ENCODE results near the gene EID2B.

EID2B gene

DNA sequence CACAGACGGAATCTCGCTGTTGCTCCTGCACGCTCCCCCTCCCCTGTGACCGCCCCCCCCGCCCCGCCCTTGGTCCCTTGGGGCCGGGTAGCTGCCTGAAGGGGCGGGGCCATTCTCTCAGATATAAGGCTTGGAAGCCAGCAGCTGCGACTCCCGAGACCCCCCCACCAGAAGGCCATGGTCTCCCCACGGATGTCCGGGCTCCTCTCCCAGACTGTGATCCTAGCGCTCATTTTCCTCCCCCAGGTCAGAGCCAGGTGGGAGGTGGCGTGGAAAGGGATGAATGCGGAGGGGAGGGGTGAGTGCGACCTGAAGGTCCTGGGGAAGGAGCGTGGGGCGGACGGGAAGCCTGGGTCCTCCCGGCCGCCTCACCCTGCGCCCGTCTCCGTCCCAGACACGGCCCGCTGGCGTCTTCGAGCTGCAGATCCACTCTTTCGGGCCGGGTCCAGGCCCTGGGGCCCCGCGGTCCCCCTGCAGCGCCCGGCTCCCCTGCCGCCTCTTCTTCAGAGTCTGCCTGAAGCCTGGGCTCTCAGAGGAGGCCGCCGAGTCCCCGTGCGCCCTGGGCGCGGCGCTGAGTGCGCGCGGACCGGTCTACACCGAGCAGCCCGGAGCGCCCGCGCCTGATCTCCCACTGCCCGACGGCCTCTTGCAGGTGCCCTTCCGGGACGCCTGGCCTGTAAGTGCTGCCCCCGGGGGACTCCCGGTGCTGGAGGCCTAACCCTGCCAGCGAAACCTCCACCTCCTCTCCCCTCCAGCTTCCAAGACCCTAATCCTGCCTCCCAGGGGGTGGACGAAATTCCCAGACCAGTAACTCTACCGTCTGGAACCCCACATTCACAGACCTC, 33.6 kb downstream of the EID2B start, which contains the start of gene DLL3:
TSS of gene DLL3 (plus strand) at position 150 of the 845 bp plus-strand sequence. CDS start at position 178, 28 bp downstream.
- peak; percentile 18 for DNase-seq

DNA sequence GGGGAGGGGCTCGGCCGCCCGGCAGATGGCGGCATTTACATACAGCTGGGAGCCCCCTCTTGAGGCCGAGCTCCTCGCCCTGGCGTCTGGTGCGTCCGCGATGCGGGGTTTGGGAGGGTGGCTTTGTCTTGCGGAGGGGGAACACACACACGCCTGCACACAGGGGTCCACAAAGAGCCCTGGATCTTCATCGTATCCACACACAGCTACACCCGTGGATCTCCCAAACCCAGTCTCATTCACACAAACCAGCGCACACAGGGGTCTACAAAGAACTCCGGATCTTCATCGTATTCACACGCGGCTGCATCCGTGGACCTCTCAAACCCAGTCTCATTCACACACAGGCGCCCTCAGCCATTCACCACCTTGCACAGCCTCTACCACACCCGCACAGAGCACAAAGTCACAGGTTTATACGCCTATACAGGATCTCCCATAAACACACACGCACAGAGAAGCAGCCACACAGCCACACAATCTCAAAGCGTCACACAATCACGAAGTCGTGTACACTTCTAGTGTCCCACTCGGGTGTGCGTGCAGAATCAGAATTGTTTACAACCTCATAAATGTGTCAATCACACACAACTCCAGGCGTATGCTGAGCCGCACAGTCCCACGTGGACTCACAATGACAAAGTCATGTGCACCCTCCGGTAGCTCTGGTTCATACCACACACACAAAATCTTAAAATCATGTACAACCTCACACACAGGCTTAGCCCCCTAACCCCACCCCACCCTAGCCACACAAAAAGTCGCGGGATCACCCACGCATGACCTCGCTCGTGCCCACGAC, 34.5 kb downstream of the EID2B start:
- peak; percentile 45 for DNase-seq

- no peak for DNase-seq
Observed at GRCh38 chr19:39497701-39497995, 35.0 kb downstream of the EID2B start.

DNA sequence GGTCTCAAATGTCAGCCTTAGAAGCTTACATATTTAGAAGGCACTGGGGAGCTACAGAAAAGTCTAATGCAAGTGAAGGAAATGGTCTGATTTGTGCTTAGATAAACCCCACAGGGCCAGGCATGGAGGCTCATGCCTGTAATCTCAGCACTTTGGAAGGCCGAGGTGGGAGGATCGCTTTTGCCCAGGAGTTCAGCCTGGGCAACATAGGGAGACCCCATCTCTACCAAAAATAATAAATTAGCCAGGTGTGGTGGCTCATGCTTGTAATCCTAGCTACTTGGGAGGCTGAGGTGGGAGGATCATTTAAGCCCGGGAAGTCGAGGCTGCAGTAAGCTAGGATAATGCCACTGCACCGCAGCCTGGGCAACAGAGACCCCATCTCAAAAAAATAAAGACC, 36.6 kb downstream of the EID2B start:
- no peak for DNase-seq

- DNase-seq: no peak
Observed at GRCh38 chr19:39494661-39495060, 38.0 kb downstream of the EID2B start.

DNA sequence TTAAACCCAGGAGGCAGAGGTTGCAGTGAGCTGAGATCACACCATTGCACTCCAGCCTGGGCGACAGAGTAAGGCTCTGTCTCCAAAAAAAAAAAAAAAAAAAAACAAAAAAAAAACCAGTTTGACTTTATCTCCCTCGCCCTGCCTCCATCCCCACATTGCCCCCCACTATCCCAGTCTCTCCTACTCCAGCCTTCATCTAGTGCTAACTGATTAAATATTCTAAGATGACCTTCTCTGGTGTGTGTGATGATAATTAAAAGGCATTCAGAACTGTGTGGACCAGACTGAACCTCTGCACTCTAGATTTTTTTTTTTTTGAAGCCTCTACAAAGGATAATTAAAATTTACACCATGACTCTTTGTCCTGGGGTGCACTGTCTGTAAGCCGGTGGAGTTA, 39.9 kb downstream of the EID2B start:
- DNase-seq: no peak

DNA sequence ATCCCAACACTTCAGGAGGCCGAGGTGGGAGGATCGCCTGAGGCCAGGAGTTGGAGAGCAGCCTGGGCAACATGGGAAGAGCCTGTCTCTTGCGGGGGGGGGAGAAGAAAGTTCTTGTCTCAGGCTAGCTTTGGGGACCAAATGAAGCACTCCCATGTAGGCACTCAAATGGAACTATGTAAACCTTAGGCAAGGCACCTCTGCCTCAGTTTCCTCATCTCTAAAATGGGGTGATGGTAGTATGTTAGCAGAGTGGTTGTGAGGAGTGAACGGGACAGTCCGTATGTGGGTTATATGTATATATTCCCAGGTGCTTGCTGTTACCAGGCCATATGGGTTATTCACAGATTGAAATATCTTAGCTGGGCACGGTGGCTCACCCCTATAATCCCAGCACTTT, 40.4 kb downstream of the EID2B start:
- DNase-seq: no peak

DNA sequence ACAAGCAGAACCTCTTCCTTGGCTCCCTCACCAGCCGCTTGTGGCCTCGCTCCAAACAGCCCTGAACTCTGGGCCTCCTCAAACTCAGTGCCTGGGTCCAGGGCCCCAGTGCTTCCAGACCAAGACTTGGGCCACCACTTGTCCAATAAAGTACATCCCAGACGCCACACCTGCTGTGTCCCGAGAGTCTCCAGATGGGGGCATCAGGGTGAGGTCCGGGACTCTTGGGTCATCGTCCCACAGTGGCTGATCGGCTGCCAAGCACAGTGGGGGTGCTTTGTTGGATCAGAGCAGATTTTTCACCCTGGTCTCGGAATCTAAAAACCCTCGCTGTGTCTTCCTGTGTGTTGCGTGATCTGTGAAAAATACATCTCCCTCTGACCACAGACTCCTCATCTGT, 42.9 kb downstream of the EID2B start:
- no peak for DNase-seq

DNA sequence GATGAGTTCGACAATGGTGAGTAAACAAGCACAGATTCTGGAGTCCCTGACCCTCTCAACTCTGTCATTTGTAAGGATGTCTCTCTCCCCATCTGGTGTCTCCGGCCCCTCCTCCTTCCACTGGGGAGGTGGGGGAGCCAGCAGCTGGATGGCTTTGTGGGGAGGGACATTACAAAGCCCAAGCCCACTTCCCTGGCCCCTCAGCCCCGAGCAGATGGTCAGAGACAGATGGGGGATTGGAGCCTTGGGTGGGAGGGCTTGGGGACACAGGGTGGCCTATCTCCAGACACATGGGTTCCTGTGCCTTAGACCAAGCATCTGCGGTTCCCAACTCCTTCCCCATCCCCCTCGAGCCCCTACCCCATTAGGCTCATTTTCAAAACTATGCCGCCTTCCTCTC, 49.5 kb downstream of the EID2B start:
- DNase-seq: no peak

GRCh38 chr19:39481676-39482075, 51.0 kb downstream of the EID2B start:
- no peak for DNase-seq

GRCh38 chr19:39481229-39481545, 51.5 kb downstream of the EID2B start:
- DNase-seq: no peak

Data from CD4-positive, alpha-beta T cell treated with Interleukin-6 for 4 hours (primary cell).